Measurements from ENCODE around the gene GBP3.
"Not testable (repeated sequence)": the region's sequence is repeated elsewhere in the genome, so short reads cannot be mapped to it uniquely, and the experiment has no call there.

GBP3 gene

GRCh38 chr1:89022167-89022959 lies at the start of gene GBP3:
Gene GBP3, minus strand, starts transcription at chr1:89022866. Its CDS starts 2,145 bp downstream, at chr1:89020721.
- peak; percentile 70 for DNase-seq

- no peak for DNase-seq
These were observed 47.8 kb upstream of the GBP3 start for GRCh38 chr1:89070509-89070908.

GRCh38 chr1:89069951-89070350 lies 47.3 kb upstream of the GBP3 start:
- DNase-seq: no peak

- no peak for DNase-seq
These were observed 45.6 kb upstream of the GBP3 start for GRCh38 chr1:89068291-89068690.

- peak; percentile 59 for DNase-seq
These were observed 42.6 kb upstream of the GBP3 start, which contains the start of gene GBP1 for GRCh38 chr1:89065079-89065868. Gene GBP1, minus strand, starts transcription at chr1:89065208. Its CDS starts 1,974 bp downstream, at chr1:89063234.

GRCh38 chr1:89064632-89065031 lies 42.0 kb upstream of the GBP3 start:
- peak; percentile 53 for DNase-seq

- DNase-seq: no peak
These were observed 40.4 kb upstream of the GBP3 start for GRCh38 chr1:89063094-89063493.

GRCh38 chr1:89060091-89060490 lies 37.4 kb upstream of the GBP3 start:
- DNase-seq: no peak

GRCh38 chr1:89051955-89052312 lies 29.3 kb upstream of the GBP3 start:
- no peak for DNase-seq

GRCh38 chr1:89051300-89051954 lies 28.8 kb upstream of the GBP3 start:
- DNase-seq: no peak

- DNase-seq: no peak
These were observed 28.0 kb upstream of the GBP3 start for GRCh38 chr1:89050649-89051033.

- DNase-seq: not testable (repeated sequence)
These were observed 27.4 kb upstream of the GBP3 start for GRCh38 chr1:89049901-89050648.

GRCh38 chr1:89049187-89049586 lies 26.5 kb upstream of the GBP3 start:
- not testable (repeated sequence) for DNase-seq

GRCh38 chr1:89047734-89048133 lies 25.1 kb upstream of the GBP3 start:
- DNase-seq: no peak

GRCh38 chr1:89046318-89047183 lies 23.9 kb upstream of the GBP3 start:
- DNase-seq: not testable (repeated sequence)

- DNase-seq: no peak
These were observed 22.5 kb upstream of the GBP3 start for GRCh38 chr1:89044970-89045721.

GRCh38 chr1:89043940-89044339 lies 21.3 kb upstream of the GBP3 start:
- DNase-seq: no peak

- no peak for DNase-seq
These were observed 19.8 kb upstream of the GBP3 start for GRCh38 chr1:89042491-89042890.

- no peak for DNase-seq
These were observed 19.1 kb upstream of the GBP3 start for GRCh38 chr1:89041721-89042120.

- DNase-seq: no peak
These were observed 18.5 kb upstream of the GBP3 start for GRCh38 chr1:89041119-89041641.

GRCh38 chr1:89040315-89040626 lies 17.6 kb upstream of the GBP3 start:
- no peak for DNase-seq

Measured in NCI-H2029 treated with DMSO at 0.1 percent for 48 hours (cell line).